WERI-Rb-1 (cell line): ENCODE measurements around the gene MYMX.
"Not testable (repeated sequence)": the region's sequence is repeated elsewhere in the genome, so short reads cannot be mapped to it uniquely, and the experiment has no call there.

Experiments
- DNase-seq: peaks from one replicate; pipeline ENCODE4 v3.0.0-alpha.2; 2020
- H3K27ac ChIP-seq: fragments of 250-450 bp; sonication (Bioruptor Pico); 2 replicates; pipeline ENCODE4 v1.5.1; 2020; ENCODE audit warnings: mild to moderate bottlenecking, moderate library complexity
- H3K27me3 ChIP-seq: fragments of 250-450 bp; sonication (Bioruptor Pico); 2 replicates; pipeline ENCODE4 v1.5.1; 2021; ENCODE audit warnings: mild to moderate bottlenecking, low read depth, moderate library complexity; ENCODE audit not compliant: insufficient read depth, severe bottlenecking
- H3K36me3 ChIP-seq: fragments of 250-450 bp; sonication (Bioruptor Pico); 2 replicates; pipeline ENCODE4 v1.5.1; 2020; ENCODE audit warnings: mild to moderate bottlenecking, moderate library complexity
- H3K4me3 ChIP-seq: 2 replicates; pipeline ENCODE4 v1.5.1; 2011; ENCODE audit warnings: low read depth, mild to moderate bottlenecking, control low read depth, low read length
- H3K9me3 ChIP-seq: fragments of 250-450 bp; sonication (Bioruptor Pico); 2 replicates; pipeline ENCODE4 v1.5.1; 2021; ENCODE audit warnings: mild to moderate bottlenecking, moderate library complexity; ENCODE audit not compliant: severe bottlenecking
- TF ChIP-seq, protein P1 (sequence below): IDR thresholded peaks from 2 replicates; pipeline ENCODE4 v1.5.1; 2011; ENCODE audit warnings: low read depth, mild to moderate bottlenecking, control low read depth, inconsistent platforms, low read length

Gene MYMX

DNA sequence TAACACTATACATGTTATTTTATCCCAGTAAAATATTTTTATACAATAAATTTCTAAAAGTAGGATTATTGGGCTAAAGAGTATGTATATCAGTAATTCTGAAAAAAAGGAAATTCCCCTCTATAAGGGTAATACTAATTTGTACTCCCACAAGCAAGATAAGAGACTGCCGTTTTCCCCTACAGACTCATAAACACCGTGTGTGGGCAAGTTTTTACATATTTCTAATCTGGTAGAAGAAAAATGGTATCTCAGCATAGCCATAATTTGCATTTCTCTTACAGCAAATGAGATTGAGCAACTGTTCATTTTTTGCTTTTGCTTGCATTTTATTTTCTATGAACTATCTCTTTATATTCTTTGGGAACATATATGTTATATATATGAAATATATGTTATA, 26.0 kb upstream of the MYMX start:
- Histone ChIP-seq H3K27me3 (no peaks in the 10 kb centered on the region), H3K27ac (no peak overlapping the region), H3K4me3 (no peak overlapping the region), H3K36me3 (no peaks in the 10 kb centered on the region), H3K9me3 (no peaks in the 10 kb centered on the region)
- DNase-seq = no peak
- TF ChIP-seq, protein P1, sequence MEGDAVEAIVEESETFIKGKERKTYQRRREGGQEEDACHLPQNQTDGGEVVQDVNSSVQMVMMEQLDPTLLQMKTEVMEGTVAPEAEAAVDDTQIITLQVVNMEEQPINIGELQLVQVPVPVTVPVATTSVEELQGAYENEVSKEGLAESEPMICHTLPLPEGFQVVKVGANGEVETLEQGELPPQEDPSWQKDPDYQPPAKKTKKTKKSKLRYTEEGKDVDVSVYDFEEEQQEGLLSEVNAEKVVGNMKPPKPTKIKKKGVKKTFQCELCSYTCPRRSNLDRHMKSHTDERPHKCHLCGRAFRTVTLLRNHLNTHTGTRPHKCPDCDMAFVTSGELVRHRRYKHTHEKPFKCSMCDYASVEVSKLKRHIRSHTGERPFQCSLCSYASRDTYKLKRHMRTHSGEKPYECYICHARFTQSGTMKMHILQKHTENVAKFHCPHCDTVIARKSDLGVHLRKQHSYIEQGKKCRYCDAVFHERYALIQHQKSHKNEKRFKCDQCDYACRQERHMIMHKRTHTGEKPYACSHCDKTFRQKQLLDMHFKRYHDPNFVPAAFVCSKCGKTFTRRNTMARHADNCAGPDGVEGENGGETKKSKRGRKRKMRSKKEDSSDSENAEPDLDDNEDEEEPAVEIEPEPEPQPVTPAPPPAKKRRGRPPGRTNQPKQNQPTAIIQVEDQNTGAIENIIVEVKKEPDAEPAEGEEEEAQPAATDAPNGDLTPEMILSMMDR = no peak

DNA sequence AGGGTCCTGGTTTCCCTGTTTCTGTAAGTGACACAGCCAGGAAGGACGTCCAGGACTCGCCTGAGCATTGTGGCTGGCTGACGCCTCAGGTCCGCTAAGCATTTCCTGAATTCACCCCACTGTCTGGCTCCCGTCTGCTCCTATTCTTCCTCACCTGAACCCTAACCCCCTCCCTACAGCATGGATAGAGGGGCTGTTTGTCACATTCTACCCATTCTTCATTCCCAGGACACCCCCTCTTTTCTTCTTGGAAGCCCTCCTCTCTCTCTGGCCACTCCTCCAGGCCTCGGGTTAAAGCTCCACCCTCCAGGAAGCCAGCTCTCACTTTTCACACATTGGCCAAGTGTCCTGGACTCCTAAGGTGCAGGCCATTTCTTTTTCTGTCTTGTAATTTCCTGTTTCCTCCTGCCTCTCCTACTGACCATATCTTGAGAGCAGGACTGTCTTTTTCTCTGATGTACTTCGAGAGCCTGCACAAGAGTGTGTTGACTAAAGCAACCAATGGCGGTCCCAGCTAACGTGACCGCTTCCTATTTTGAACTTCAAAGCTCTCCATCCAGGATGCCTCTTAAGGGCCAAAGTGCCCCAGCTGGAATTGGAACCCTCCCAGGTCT, 24.2 kb upstream of the MYMX start:
- H3K9me3 ChIP-seq = no peaks in the 10 kb centered on the region
- H3K36me3 ChIP-seq = no peaks in the 10 kb centered on the region
- H3K27me3 ChIP-seq = no peaks in the 10 kb centered on the region
- no peak for DNase-seq
- TF ChIP-seq, protein P1 = no peak
- H3K4me3 ChIP-seq = no peak overlapping the region
- H3K27ac ChIP-seq = no peak overlapping the region

DNA sequence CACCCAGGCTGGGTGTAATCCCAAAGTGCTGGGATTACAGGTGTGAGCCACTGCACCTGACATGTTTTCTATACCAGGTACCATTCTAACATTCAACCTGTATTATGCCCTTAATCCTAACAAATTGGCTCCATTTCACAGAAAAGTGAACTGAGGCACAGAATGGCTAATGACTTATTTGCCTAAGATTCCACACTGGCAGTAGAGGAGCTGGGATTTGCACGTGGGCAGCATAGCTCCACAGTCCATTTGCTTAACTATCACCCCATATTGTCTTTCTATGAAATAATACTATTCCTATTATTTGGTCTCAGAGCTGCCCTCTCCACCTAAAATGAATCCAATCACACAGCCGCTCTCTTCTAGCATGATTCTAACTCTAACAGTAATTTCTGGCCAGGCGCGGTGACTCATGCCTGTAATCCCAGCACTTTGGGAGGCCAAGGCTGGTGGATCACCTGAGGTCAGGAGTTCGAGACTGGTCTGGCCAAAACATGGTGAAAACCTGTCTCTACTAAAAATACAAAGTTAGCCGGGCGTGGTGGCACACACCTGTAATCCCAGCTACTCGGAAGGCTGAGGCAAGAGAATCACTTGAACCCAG, 23.3 kb upstream of the MYMX start:
- no peaks in the 10 kb centered on the region for H3K36me3 ChIP-seq
- H3K9me3 ChIP-seq = no peaks in the 10 kb centered on the region
- DNase-seq = no peak
- H3K27me3 ChIP-seq = no peaks in the 10 kb centered on the region
- no peak overlapping the region for H3K4me3 ChIP-seq
- no peak overlapping the region for H3K27ac ChIP-seq
- TF ChIP-seq, protein P1 = no peak

DNA sequence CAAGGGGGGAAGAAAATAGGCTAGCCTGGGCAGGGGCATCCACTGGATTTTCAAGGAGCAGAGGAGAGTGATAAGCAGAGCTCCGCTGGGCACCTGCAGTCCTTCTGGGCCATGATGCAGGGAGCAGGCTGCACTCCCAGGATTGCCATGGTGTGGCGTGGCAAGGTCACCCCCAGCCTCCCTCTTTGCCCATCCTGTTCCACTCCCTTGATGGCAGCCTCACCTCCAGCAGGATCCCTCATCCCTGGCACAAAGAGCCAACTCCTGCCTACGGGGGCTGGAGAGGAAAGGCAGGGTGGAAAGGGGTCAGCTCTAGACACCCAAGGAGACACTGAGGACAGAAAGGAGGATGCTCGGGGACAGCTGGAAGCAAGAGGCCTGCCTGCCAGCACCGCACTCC, 22.4 kb upstream of the MYMX start:
- Histone ChIP-seq H3K27ac (no peak overlapping the region), H3K27me3 (no peaks in the 10 kb centered on the region), H3K9me3 (no peaks in the 10 kb centered on the region), H3K4me3 (no peak overlapping the region), H3K36me3 (no peaks in the 10 kb centered on the region)
- TF ChIP-seq, protein P1 = no peak
- DNase-seq = no peak

DNA sequence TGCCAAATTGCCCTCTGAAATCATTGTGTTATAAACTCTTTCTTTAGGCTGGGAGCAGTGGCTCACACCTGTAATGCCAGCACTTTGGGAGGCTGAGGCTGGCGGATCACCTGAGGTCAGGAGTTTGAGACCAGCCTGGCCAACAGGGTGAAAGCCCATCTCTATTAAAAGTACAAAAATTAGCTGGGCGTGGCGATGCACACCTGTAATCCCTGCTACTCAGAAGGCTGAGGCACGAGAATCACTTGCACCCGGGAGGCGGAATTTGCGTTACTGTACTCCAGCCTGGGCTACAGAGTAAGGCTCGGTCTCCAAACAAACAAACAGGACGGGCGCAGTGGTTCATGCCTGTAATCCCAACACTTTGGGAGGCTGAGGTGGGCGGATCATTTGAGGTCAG, 20.4 kb upstream of the MYMX start:
- H3K9me3 ChIP-seq, DNase-seq, H3K36me3 ChIP-seq, H3K27me3 ChIP-seq, H3K4me3 ChIP-seq, H3K27ac ChIP-seq: not testable (repeated sequence)

DNA sequence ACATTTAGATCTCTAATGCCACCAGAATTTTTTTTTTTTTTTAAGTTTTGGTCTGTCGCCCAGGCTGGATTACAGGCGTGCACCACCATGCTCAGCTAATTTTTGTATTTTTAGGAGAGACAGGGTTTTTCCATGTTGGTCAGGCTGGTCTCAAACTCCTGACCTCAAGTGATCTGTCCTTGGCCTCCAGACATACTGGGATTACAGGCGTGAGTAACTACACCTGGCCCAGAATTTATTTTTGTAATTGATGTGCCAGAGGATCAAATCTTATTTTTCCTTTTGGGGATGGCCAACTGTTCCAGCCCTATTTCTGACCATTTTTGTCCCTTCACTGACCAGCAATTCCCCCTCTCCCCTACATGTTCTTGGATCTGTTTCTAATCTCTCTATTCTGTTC, 18.0 kb upstream of the MYMX start:
- Histone ChIP-seq H3K27me3 (no peaks in the 10 kb centered on the region), H3K4me3 (no peak overlapping the region), H3K9me3 (no peaks in the 10 kb centered on the region), H3K27ac (no peak overlapping the region), H3K36me3 (no peaks in the 10 kb centered on the region)
- DNase-seq = no peak
- TF ChIP-seq, protein P1 = no peak
